ENCODE measurements around the gene ITPR1. TPM values are rescaled to one million over a fixed set of nuclear protein-coding genes. Genes with fewer than 3 reads are reported as not detected.

The ITPR1 gene
- total RNA-seq, 2 donors from 2014 or later, result 5.9 TPM

- Histone ChIP-seq H3K4me1 (ENCODE audit: control insufficient read depth, insufficient read depth, low read length) (peaks cover 5% of the 10 kb centered on the region), H3K36me3 (ENCODE audit: control insufficient read depth, insufficient read depth, low read length) (no peaks in the 10 kb centered on the region), H3K9ac (ENCODE audit: extremely low read depth, low read length, poor library complexity, severe bottlenecking) (no peak overlapping the region), H3K27ac (ENCODE audit: low read depth, low read length) (no peak overlapping the region), H3K4me3 (ENCODE audit: low read length) (no peak overlapping the region), H3K9me3 (ENCODE audit: control insufficient read depth, low read length) (no peaks in the 10 kb centered on the region), H3K27me3 (ENCODE audit: control insufficient read depth, insufficient read depth, low read length, poor library complexity, severe bottlenecking) (no peaks in the 10 kb centered on the region)
- no peaks in the 10 kb centered on the region for H3K27me3 Mint-ChIP-seq (ENCODE audit: insufficient read depth)
- no peak overlapping the region for H3K27ac Mint-ChIP-seq
- H3K4me1 Mint-ChIP-seq, result peaks cover 10% of the 10 kb centered on the region
- no peak for TF ChIP-seq CTCF (conservative IDR thresholded peaks at IDR 0.05)
- 47 to 100% methylated on average over 1 to 3 of the region's 3 CpGs for WGBS, 2 experiments (ENCODE audit: insufficient coverage in 1 of 2, insufficient read length in 1 of 2)
- no peak overlapping the region for H3K4me3 Mint-ChIP-seq
- DNase-seq, result no peak
- H3K9me3 Mint-ChIP-seq, result no peaks in the 10 kb centered on the region
- H3K36me3 Mint-ChIP-seq (ENCODE audit: low read depth), result no peaks in the 10 kb centered on the region
Measured at GRCh38 chr3:4568841-4569240, 75.7 kb downstream of the ITPR1 start.

DNA sequence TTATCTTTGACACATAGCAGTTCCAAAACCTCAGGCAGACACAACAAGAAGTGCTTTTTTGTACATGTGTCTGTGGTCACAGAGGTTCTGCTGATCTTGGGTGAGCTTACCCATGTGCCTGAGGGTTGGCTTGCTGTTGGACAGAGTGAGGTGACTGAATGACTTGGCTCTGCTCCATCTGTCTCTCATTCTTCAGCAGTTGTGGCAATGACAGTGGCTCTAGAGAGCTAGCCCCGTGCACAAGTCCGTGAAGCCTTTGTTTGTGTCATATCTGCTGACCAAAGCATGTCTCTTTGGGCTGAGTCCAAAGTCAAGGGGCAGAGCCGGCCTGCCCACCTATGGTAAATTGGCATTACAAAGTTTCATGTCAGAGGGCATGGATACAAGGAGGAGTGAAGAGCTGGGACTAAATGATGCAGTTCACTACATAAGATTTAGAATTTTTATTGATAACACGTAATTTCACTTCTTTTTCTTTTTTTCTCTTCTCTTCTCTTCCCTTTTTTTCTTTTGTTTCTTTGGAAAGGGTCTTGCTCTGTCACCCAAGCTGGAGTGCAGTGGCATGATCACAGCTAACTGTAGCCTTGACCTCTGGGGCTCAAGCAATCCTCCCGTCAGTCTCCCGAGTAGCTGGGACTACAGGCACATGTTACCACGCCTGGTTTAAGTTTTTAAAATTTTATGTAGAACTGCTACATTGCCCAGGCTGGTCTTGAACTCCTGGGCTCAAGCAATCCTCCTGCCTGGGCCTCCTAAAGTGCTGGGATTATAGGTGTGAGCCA lies 77.9 kb downstream of the ITPR1 start:
- no peak for TF ChIP-seq CTCF (conservative IDR thresholded peaks at IDR 0.05)

DNA sequence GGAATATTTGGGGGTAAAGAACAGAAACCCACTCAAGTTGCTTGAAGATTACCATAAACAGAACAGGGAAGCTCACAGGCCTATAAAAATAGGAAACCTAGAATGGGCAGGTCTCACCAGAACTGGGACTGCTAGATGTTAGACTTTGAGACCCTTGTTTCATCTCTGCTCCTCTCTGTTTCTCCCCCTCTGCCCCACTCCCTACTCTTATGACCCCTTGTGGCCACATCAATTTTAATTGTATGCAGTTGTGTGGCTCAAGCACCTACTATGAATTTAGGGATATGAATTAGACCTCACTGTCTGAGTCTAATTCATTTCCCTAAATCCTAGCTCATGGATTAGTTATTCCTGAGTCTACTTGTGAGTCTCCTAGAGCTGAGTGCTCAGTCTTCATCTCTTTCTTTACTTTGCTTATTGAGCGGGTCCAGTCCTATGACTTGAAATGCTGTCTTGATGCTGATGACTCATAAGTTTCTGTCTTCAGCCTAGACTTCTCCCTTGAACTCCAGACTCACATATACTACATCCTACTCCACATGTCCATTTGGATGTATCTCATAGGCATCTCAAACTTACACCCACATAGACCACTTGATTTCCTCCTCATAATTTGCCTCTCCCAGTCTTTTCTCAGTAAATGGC lies 78.7 kb downstream of the ITPR1 start:
- H3K27ac Mint-ChIP-seq, result no peak overlapping the region
- TF ChIP-seq CTCF (conservative IDR thresholded peaks at IDR 0.05), result peak; percentile 71

More for the DNA sequence above, 77.9 kb downstream of the ITPR1 start:
- Histone ChIP-seq H3K4me1 (ENCODE audit: control insufficient read depth, insufficient read depth, low read length) (no peaks in the 10 kb centered on the region), H3K27ac (ENCODE audit: low read depth, low read length) (no peak overlapping the region), H3K36me3 (ENCODE audit: control insufficient read depth, insufficient read depth, low read length) (no peaks in the 10 kb centered on the region), H3K9ac (ENCODE audit: extremely low read depth, low read length, poor library complexity, severe bottlenecking) (no peak overlapping the region), H3K4me3 (ENCODE audit: low read length) (no peak overlapping the region), H3K9me3 (ENCODE audit: control insufficient read depth, low read length) (no peaks in the 10 kb centered on the region), H3K27me3 (ENCODE audit: control insufficient read depth, insufficient read depth, low read length, poor library complexity, severe bottlenecking) (no peaks in the 10 kb centered on the region)
- H3K9me3 Mint-ChIP-seq, result no peaks in the 10 kb centered on the region
- DNase-seq, result no peak
- H3K36me3 Mint-ChIP-seq (ENCODE audit: low read depth), result no peaks in the 10 kb centered on the region
- H3K4me3 Mint-ChIP-seq, result no peak overlapping the region
- no peaks in the 10 kb centered on the region for H3K27me3 Mint-ChIP-seq (ENCODE audit: insufficient read depth)
- no peak overlapping the region for H3K27ac Mint-ChIP-seq
- no peaks in the 10 kb centered on the region for H3K4me1 Mint-ChIP-seq
- 90 to 97% methylated on average over 4 to 7 of the region's 7 CpGs for WGBS, 2 experiments (ENCODE audit: insufficient coverage in 1 of 2, insufficient read length in 1 of 2)

More for the DNA sequence above, 78.7 kb downstream of the ITPR1 start:
- no peaks in the 10 kb centered on the region for H3K27me3 Mint-ChIP-seq (ENCODE audit: insufficient read depth)
- H3K4me3 Mint-ChIP-seq, result no peak overlapping the region
- H3K4me1 Mint-ChIP-seq, result no peaks in the 10 kb centered on the region
- Histone ChIP-seq H3K9me3 (ENCODE audit: control insufficient read depth, low read length) (no peaks in the 10 kb centered on the region), H3K27ac (ENCODE audit: low read depth, low read length) (no peak overlapping the region), H3K9ac (ENCODE audit: extremely low read depth, low read length, poor library complexity, severe bottlenecking) (no peak overlapping the region), H3K36me3 (ENCODE audit: control insufficient read depth, insufficient read depth, low read length) (no peaks in the 10 kb centered on the region), H3K4me1 (ENCODE audit: control insufficient read depth, insufficient read depth, low read length) (no peaks in the 10 kb centered on the region), H3K27me3 (ENCODE audit: control insufficient read depth, insufficient read depth, low read length, poor library complexity, severe bottlenecking) (no peaks in the 10 kb centered on the region), H3K4me3 (ENCODE audit: low read length) (no peak overlapping the region)
- DNase-seq, result no peak
- 71 to 96% methylated on average over 1 of the region's 1 CpG for WGBS, 2 experiments (ENCODE audit: insufficient coverage in 1 of 2, insufficient read length in 1 of 2)
- H3K36me3 Mint-ChIP-seq (ENCODE audit: low read depth), result no peaks in the 10 kb centered on the region
- H3K9me3 Mint-ChIP-seq, result no peaks in the 10 kb centered on the region
